ENCODE measurements around the gene EIF3L.

- TF ChIP-seq CTCF (IDR thresholded peaks at IDR 0.05) (no peak), POLR2A (IDR thresholded peaks at IDR 0.05) (no peak)
Observed at GRCh38 chr22:37910890-37911672, 61.9 kb downstream of the EIF3L start.
